NCI-H82 treated with DMSO at 0.1 percent for 48 hours (cell line): Measurements from ENCODE around the gene KANSL3.

Experiments used
- DNase-seq: peaks from one replicate; lab custom pipeline; 2025; ENCODE audit not compliant: unreplicated experiment; lab: John Stamatoyannopoulos, UW

KANSL3 gene

DNA sequence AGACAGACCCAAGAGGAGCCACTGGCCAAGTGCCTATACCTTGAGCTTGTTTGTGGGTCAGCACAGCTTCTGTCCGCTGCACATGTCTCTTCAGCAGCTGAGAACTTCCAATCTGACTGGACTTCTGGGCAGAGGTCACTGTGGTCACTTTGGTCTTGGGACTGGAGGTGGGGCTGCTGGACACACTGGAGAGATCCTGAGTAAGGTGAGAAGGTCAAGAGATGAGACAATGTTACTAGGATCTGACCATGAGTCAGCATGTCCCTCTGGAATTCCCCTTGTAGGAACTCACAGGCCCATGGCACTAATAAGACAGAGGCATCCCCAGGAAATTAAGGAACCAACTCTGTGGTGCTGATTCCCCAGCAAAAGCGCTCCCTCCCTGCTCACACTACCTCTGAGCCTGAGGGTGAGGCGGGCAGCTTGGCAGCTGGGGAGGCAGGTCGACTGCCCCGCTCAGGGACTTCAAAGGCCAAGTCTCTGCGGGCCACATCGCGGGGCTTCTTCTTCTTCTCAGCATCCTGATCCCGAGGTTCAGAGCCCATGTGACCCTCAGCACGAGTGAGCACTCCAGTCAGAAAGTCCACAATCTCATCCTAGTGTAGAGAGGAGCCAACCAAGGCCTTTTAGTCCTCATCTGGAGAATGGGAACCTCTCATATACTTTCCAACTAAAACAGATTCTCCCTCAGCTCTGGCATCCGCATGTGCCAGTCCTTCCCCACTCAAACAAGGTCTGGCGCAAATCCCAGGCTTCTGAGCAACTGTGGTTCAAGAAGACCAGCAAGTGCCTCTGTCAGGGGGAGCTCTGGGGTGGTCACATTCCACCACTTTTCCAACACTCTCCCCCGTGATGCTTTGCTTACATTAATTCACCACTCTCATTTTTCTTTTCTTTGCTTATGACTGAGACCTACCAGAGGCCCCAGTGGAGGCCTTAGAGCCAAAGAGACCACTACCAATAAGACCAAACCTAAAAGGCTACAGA, 29.4 kb downstream of the KANSL3 start:
- DNase-seq: no peak

DNA sequence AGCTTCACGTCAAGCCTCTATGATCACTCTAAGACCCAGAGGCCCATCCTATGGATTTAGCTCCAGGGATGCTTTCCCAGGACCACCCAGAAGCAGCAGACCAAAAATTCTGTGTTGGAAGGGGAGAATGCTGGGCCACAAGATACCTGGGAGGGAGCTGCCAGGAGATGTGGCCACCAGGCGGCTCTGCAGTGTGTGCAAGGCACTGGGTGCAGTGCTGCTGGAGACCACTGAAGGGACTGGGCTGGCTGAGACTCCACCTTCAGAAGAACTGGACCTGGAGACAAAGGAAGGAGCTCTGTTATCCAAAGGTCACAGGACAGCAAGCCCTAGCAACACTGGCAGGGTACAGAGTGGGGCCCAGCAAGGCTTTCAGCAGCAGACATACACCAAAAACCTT, 34.0 kb downstream of the KANSL3 start:
- DNase-seq: no peak

GRCh38 chr2:96602330-96602823, 35.7 kb downstream of the KANSL3 start:
- DNase-seq: no peak

DNA sequence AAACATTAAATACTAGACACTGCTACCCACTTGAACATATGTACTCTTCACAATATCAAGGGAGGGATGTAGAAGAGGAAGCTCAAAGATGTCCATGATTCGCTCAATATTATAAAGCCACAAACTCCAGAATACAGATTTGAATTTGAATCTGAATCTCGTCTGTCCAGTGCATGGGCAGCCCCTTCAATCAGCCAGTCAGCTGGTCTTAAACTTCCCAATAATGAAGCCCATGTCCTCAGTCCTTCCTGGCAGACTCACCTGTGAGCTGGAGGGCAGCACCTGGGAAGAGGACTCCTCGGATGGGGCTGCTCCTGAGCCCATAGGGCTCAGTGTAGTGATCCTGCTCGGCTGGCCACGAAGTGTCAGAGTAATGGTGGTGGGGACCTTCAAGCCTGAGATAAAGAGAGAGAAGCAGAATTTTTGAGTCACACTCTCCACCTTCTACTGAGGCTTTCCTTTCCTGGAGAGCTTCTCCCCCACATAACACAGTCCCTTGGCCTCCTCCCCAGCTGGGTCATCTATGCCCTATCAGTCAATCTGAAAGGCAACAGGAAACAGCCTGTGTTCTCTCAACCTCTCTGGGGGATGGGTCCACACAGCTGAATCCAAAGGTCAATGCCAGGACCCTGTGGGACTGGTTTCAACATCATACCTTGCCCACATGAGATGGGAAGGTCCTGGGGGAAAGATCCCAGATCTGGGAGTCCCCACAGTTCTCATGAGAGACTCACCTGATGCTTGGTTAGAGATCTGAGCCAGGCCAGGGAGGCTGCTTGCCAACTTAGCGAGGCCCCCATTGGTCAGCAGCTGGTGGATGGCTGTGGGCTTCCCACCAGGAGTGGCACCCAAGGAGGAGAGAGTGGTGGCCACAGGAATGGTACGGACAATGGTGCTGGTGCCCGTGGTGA, 36.5 kb downstream of the KANSL3 start:
- no peak for DNase-seq

DNA sequence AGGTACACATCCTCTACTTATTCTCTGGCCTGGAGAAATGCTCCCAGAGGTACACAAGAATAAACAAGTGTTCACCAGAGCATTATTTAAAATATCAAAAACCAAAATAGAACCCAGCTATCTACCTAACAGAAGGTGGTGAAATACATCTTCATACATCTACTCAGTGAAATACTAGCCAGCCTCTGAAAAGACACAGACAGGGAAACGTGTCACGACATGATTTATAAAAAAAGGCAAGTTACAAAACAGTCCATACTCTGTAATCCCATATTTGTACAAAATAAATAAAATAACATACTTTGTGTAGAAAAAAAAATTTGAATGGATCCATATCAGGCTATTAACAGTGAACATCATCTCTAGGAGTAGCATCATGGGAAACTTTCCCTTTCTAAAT, 38.2 kb downstream of the KANSL3 start:
- DNase-seq: no peak

DNA sequence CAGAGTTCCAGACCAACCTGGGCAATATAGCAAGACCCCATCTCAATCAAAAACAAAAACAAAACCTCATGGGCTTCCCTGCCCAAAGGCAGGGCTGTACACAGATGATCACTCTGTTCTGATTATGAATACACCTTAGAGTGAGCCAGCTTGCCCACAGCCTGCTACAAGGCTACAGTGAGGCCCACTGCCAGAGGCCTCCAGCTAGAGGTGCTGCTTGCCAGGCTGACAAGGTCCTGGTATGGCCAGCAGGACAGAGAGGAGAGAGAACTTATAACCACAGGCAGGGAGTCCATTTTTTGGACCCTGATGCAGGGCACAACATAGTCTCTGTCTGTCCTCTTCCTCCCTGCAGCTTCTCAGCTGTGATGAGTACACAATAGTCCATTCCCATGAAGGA, 41.5 kb downstream of the KANSL3 start:
- no peak for DNase-seq

- no peak for DNase-seq
Measured at GRCh38 chr2:96594691-96595152, 43.4 kb downstream of the KANSL3 start.

DNA sequence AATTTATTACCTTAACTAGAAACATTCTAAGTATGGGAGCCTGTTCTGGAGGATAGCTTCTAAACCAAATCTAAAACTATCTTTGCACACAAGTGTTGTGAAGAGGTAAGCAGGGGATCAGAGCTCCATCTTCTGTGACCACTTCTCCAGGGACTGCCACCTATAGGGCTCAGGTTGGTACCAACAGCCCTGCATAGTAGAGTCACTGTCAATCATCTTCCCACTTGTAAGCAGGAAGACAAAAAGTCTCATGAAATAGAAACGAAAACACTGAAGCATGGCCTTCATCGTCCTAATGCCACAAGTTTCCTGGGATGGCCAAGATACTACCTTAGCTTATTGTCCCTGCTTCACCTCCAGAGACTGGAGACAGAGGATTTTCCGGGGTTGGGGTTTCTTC, 43.8 kb downstream of the KANSL3 start:
- no peak for DNase-seq

DNA sequence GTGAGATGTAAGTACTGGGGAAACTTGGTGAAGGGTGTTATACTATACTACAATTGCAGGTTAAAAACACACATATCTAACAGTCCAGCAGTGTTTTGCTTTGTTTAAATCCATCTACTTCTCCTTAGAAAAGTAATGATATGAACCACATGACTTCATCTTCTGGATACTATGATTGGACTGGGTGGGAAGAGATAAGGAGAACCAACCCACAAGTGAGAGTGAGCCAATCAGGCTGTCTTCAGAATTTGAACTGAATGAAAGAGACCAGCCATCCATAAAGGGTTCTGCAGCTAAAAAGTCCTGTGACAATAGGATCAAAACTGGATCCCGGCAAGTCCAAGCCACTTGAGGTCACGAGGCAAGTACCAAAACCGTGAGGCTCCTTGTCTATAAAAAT, 46.6 kb downstream of the KANSL3 start:
- DNase-seq: no peak

- no peak for DNase-seq
Measured at GRCh38 chr2:96591054-96591453, 47.1 kb downstream of the KANSL3 start.

- DNase-seq: no peak
Measured at GRCh38 chr2:96587843-96588242, 50.3 kb downstream of the KANSL3 start.

DNA sequence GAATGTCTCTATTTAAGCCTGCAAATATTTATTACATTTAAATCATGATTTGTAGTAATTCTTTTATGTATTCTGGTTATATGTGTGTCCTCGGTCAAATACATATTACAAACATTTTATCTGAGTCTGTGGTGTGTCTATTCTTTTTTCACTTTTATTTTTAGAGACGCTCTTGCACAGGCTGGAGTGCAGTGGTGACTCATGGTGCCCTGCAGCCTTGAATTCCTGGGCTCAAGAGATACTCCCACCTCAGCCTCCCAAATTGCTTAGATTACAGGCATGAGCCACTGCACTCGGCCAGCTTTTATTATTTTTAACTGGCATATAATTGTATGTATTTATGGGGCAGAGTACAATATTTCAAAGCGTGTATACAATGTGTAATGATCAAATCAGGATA, 54.1 kb downstream of the KANSL3 start:
- DNase-seq: no peak

DNA sequence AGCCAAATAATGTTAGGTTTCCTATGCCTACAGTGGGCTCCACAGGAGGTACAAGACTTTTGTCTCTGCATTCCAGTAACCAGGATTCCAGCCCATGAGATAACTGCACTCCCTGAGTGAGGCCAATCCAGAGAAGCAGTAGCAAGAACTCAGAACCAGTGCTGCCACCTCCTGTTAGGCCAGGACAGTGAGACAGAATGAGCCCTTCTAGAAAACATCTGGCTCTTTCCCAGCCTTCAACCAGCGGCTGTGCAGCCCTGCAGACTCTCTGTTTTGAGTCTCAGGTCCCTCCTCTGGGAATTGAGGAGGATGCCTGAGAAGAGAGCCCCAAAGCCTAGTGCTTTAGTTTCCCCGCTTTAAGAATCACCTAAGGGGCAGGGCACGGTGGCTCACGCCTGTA, 57.3 kb downstream of the KANSL3 start:
- DNase-seq: no peak

GRCh38 chr2:96579422-96579821, 58.7 kb downstream of the KANSL3 start:
- no peak for DNase-seq

- no peak for DNase-seq
Measured at GRCh38 chr2:96578731-96579130, 59.4 kb downstream of the KANSL3 start.

DNA sequence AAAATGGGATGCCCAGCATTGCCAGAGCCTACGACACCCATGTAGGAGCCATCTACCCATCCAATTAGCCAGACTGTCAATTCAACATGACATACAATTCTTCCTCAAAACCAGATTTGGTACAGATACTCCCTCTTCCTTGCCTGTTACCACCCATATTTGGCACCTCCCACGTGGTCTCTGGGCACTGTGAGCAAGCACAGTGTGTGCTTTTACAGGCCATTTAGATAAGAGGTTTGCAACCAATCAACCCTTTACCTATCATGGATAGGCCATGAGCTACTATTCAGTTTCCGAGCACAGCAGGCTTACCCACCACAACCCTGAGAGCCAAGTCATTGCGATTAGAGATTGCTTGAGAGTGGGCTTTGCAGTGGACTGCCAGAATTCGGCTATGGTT, 60.6 kb downstream of the KANSL3 start:
- DNase-seq: no peak

GRCh38 chr2:96575785-96576456, 62.2 kb downstream of the KANSL3 start:
- no peak for DNase-seq

DNA sequence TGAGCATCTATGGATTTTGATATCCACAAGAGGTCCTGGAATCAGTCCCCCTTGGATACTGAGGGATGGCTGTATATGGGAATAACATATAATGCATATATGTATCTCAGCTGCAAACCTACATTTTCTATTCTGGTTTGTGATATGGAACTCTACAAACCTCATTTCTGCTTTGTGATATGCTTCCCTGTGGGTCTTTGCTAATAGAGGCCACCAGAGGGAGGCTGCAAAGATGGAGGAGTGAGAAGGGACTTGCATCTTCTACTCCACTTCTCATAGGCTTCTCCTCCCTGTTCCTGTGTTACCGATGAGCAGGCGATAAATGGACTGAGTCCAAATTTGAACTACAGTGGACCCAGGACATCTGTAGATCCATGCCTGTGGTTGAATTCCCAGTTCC, 63.7 kb downstream of the KANSL3 start:
- DNase-seq: no peak

- no peak for DNase-seq
Measured at GRCh38 chr2:96568094-96568493, 70.0 kb downstream of the KANSL3 start.

- no peak for DNase-seq
Measured at GRCh38 chr2:96565111-96565510, 73.0 kb downstream of the KANSL3 start.

GRCh38 chr2:96564563-96564962, 73.5 kb downstream of the KANSL3 start:
- no peak for DNase-seq
